Smooth muscle cell (in vitro differentiated cells): ENCODE data around the gene YTHDC1. TPM values are rescaled to one million over a fixed set of nuclear protein-coding genes. Genes with fewer than 3 reads are reported as not detected.
"Not testable (repeated sequence)": the region's sequence is repeated elsewhere in the genome, so short reads cannot be mapped to it uniquely, and the experiment has no call there.

Experiments used
- DNase-seq: peaks from one replicate; lab custom pipeline; 2025; ENCODE audit not compliant: unreplicated experiment; lab: John Stamatoyannopoulos, UW
- H2AFZ ChIP-seq: fragments of 200-600 bp; sonication (generic); 2 replicates; pipeline ENCODE4 v1.6.0; 2016; ENCODE audit warnings: antibody characterized with exemption, low read depth, mild to moderate bottlenecking
- H3F3A ChIP-seq: fragments of 200-600 bp; sonication (generic); 2 replicates; pipeline ENCODE4 v1.6.0; 2017; ENCODE audit warnings: antibody characterized with exemption, low read depth
- H3K27ac ChIP-seq: fragments of 200-600 bp; sonication (generic); 2 replicates; pipeline ENCODE4 v1.5.1; 2016; ENCODE audit warnings: low read depth, mild to moderate bottlenecking
- H3K27me3 ChIP-seq: fragments of 200-600 bp; sonication (generic); 2 replicates; pipeline ENCODE4 v1.6.1; 2016; ENCODE audit warnings: low read depth, mild to moderate bottlenecking
- H3K36me3 ChIP-seq: fragments of 200-600 bp; sonication (generic); 2 replicates; pipeline ENCODE4 v1.5.1; 2016; ENCODE audit warnings: low read depth
- H3K4me1 ChIP-seq: fragments of 200-600 bp; sonication (generic); 2 replicates; pipeline ENCODE4 v1.5.1; 2016; ENCODE audit warnings: low read depth
- H3K4me2 ChIP-seq: fragments of 200-600 bp; sonication (generic); 2 replicates; pipeline ENCODE4 v1.6.0; 2016; ENCODE audit warnings: mild to moderate bottlenecking
- H3K4me3 ChIP-seq: fragments of 200-600 bp; sonication (generic); 2 replicates; pipeline ENCODE4 v1.5.1; 2016; ENCODE audit warnings: mild to moderate bottlenecking
- H3K79me2 ChIP-seq: fragments of 200-600 bp; sonication (generic); 2 replicates; pipeline ENCODE4 v1.6.0; 2016; ENCODE audit warnings: low read depth, mild to moderate bottlenecking
- H3K9ac ChIP-seq: fragments of 200-600 bp; sonication (generic); 2 replicates; pipeline ENCODE4 v1.6.0; 2016; ENCODE audit warnings: low read depth
- H3K9me3 ChIP-seq: fragments of 200-600 bp; sonication (generic); replicated peaks from 2 replicates; pipeline ENCODE4 v1.5.1; 2016; ENCODE audit warnings: low read depth
- H4K20me1 ChIP-seq: fragments of 200-600 bp; sonication (generic); 2 replicates; pipeline ENCODE4 v1.6.0; 2016; ENCODE audit warnings: low read depth
- CTCF ChIP-seq: fragments of 200-600 bp; sonication (generic); IDR thresholded peaks from 2 replicates; pipeline ENCODE4 v1.5.1; 2017; ENCODE audit warnings: borderline replicate concordance, mild to moderate bottlenecking, antibody characterized with exemption; ENCODE audit not compliant: insufficient read depth, poor library complexity, severe bottlenecking
- WGBS: methylation state at CpG from one replicate; pipeline ENCODE4 v1.1.7; 2016; ENCODE audit warnings: low lambda C conversion rate; 5-methylcytosine and 5-hydroxymethylcytosine counted together
- polyA plus RNA-seq: library from polyadenylated mRNA; unstranded; fragments of >200 nt; fragmentation: Nextera tagmentation; extraction: Ambion mirVana; gene quantifications from 2 replicates; pipeline ENCODE4 v1.2.1, GENCODE V29; 2016
- total RNA-seq: library from RNA; depleted of rRNA; stranded (reverse); fragments of >200 nt; gene quantifications from 2 replicates; pipeline ENCODE4 v1.2.3, GENCODE V29; 2014

YTHDC1 gene
- total and polyA plus RNA-seq, 2 experiments from 2014 or later, result 34.3 to 59.1 TPM

GRCh38 chr4:68390205-68390935 is 40.5 kb upstream of the YTHDC1 start:
- Histone ChIP-seq H3K9ac (no peak overlapping the region), H3K4me1 (no peaks in the 10 kb centered on the region), H4K20me1 (no peaks in the 10 kb centered on the region), H3K4me3 (no peak overlapping the region), H2AFZ (peak overlapping the region; percentile 5), H3K9me3 (no peaks in the 10 kb centered on the region), H3K79me2 (no peaks in the 10 kb centered on the region), H3K4me2 (no peak overlapping the region), H3K27ac (no peak overlapping the region), H3K36me3 (no peaks in the 10 kb centered on the region), H3F3A (no peaks in the 10 kb centered on the region), H3K27me3 (peaks cover 24% of the 10 kb centered on the region)
- DNase-seq, result no peak
- WGBS, result 60% methylated on average over 1 of the region's 1 CpG
- TF ChIP-seq CTCF, result no peak

- H3K4me3 ChIP-seq, H3K79me2 ChIP-seq, H3F3A ChIP-seq, H3K36me3 ChIP-seq, H2AFZ ChIP-seq, H3K4me1 ChIP-seq, H3K9ac ChIP-seq, H3K27ac ChIP-seq, H3K4me2 ChIP-seq, H4K20me1 ChIP-seq, DNase-seq, H3K9me3 ChIP-seq: not testable (repeated sequence)
- H3K27me3 ChIP-seq, result peaks cover 33% of the 10 kb centered on the region
- WGBS, result 63% methylated on average over 6 of the region's 6 CpGs
Observed at GRCh38 chr4:68389386-68389913, 39.6 kb upstream of the YTHDC1 start.

GRCh38 chr4:68388347-68388865 is 38.5 kb upstream of the YTHDC1 start:
- Histone ChIP-seq H3K9ac (no peak overlapping the region), H3K4me1 (no peaks in the 10 kb centered on the region), H3K27me3 (peaks cover 38% of the 10 kb centered on the region), H3K36me3 (no peaks in the 10 kb centered on the region), H3K4me2 (no peak overlapping the region), H3K27ac (no peak overlapping the region), H2AFZ (no peak overlapping the region), H3K4me3 (no peak overlapping the region), H4K20me1 (no peaks in the 10 kb centered on the region), H3K79me2 (no peaks in the 10 kb centered on the region), H3F3A (no peaks in the 10 kb centered on the region), H3K9me3 (no peaks in the 10 kb centered on the region)
- no peak for TF ChIP-seq CTCF
- no peak for DNase-seq
- WGBS, result 47% methylated on average over 4 of the region's 4 CpGs

- H3K4me2 ChIP-seq, result no peak overlapping the region
- no peak overlapping the region for H3K27ac ChIP-seq
- 98% methylated on average over 2 of the region's 2 CpGs for WGBS
- H3K79me2 ChIP-seq, result no peaks in the 10 kb centered on the region
- no peak for DNase-seq
- H3K36me3 ChIP-seq, result no peaks in the 10 kb centered on the region
- peaks cover 28% of the 10 kb centered on the region for H3K27me3 ChIP-seq
- no peaks in the 10 kb centered on the region for H4K20me1 ChIP-seq
- H3K9me3 ChIP-seq, result no peaks in the 10 kb centered on the region
- no peaks in the 10 kb centered on the region for H3F3A ChIP-seq
- no peak for TF ChIP-seq CTCF
- no peak overlapping the region for H3K4me3 ChIP-seq
- no peak overlapping the region for H3K9ac ChIP-seq
- H3K4me1 ChIP-seq, result no peaks in the 10 kb centered on the region
- no peak overlapping the region for H2AFZ ChIP-seq
Observed at GRCh38 chr4:68385267-68385666, 35.4 kb upstream of the YTHDC1 start.
